HL-60/S4 treated with phorbol 12-myristate 13-acetate at 8.2 ng/mL for 4 days and 3 days (cell line): Measurements from ENCODE around the gene FREM2.

Source experiments
- in situ Hi-C: fragments of 300-500 bp; cut with MboI; formaldehyde crosslinking; loops from 2 replicates; pipeline ENCODE4 v1.15.0; 2022; ENCODE audit warnings: low sequenced_read_pairs

Gene FREM2

GRCh38 chr13:38821770-38822551 lies 135.1 kb downstream of the FREM2 start:
- in situ Hi-C loops: no loop called here

- in situ Hi-C loops: no loop called here
Measured at GRCh38 chr13:38824342-38824741, 137.5 kb downstream of the FREM2 start.

DNA sequence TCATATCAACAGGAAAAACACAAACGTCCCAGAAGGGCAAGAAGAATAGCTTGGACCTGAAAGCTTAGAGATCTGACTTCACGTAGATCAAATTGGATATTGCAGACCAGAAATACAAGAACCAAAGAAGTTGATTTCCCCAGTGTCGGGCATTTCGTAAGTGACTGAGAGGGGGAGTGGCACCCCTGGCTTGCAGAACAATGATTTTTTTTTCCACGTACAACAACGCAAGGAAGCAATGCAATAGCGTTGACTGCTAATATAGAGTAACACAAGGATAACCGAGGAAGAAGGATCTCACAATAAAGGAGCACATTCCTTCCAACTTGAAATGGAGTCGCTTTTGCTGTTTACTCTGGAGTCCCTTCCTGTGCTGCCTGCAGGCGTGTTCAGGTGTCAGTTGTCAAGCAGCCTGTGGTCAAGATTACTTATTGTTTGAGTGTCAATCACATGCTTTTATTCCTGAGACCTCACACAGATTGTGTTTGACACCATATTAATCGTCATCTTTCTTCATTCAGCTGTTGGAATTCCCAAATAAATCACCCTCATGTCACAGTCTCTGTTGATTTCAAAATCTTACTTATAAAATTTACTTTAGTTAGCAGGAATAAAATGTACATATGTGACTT lies 139.4 kb downstream of the FREM2 start:
- in situ Hi-C loops: no loop called here

DNA sequence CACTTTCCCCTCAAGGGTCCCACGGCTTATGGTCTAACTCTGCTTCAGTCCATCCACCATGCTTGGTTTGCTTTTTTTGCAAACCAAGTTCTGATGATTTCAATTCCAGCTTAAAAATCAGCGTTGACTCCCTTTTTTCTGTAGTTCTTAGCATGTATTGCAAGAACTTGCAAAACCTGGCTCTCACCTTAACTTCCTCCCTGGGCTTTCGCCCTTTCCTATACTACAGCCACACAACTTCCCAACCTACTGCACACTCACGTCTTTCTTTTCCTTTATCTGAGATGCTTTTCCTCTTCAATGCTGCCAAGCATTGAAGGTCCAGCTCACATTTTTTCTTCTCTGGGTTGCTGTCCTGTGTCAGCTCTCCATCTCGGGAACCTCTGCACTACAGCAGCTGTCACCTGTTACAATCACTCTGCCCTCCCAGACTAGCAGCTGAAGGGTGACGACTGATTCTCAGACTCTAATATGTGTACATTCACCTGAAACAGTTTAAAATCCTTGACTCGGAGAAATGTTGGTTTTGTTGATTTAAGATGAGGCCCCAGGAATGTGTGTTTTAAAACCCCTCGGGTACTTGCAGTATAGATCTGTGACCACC lies 143.7 kb downstream of the FREM2 start:
- in situ Hi-C loops: no loop called here

DNA sequence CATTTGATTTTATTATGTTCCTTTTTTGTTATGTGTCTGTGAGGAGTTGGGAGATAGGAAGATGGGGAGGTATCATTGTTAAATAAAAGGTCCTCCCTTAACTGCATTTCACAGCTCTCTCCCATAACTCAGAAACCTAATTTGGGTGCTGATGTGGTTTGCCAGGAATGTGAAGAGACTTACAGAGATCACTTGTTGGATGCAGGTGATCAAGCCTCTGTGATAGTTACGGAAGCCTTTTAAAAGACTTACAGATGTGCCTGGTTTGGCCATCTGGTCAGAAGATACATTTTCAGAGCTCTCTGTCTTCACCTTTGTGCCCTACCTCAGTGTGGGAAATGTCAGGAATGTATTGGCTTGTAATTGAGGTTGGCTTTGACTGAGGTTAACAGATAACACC lies 157.7 kb downstream of the FREM2 start:
- in situ Hi-C loops: no loop called here

DNA sequence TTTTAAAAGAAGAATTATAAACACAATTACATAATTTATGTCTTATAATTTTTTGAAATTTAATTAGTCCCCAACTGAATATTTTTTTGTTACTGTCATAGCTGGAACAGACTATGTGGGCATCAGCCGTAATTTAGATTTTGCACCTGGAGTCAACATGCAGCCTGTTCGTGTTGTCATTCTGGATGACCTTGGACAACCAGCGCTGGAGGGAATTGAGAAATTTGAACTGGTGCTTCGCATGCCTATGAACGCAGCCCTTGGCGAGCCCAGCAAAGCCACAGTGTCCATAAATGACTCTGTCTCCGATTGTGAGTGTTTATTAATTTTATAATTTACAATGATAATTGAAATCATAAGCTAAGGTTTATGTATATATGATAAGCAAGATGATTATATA lies 161.5 kb downstream of the FREM2 start:
- in situ Hi-C loops: no loop called here

DNA sequence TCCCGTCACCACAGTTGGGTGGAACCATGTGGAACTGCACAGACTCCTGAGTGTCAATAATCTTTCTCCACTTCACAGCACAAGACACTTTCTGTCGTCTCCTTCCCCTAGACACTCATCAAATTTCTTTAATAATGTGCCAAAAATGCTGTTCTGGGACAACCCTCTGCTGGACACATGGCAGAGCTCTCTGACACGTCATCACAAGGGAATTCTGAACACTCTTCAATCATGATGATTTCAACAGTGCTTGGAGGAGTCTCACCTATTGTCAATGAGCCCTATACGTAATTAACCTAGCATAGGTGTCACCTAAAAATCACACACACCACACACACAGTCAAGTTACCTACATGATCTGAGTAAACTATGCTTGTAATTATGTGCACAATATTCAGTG lies 162.4 kb downstream of the FREM2 start:
- in situ Hi-C loops: no loop called here

- in situ Hi-C loops: no loop called here
Measured at GRCh38 chr13:38850868-38851626, 164.2 kb downstream of the FREM2 start.

DNA sequence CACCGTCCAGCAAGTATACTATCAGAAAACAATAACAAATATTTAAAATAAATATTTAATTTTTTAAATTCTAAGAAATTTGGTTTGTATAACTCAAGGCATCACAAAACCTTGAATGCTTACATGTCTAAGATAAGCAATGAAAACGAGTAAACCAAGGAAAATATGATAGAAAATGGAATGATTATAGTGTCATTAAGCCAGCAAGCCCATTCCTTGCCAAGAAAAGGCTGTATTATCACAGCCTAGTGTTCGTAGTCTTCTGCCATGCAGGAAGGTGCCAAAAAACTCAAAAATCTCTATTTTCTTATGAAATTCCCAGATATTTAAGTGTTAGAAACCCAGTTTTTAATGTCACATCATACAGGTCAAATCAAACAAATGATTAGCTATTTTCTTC lies 167.3 kb downstream of the FREM2 start:
- in situ Hi-C loops: no loop called here

DNA sequence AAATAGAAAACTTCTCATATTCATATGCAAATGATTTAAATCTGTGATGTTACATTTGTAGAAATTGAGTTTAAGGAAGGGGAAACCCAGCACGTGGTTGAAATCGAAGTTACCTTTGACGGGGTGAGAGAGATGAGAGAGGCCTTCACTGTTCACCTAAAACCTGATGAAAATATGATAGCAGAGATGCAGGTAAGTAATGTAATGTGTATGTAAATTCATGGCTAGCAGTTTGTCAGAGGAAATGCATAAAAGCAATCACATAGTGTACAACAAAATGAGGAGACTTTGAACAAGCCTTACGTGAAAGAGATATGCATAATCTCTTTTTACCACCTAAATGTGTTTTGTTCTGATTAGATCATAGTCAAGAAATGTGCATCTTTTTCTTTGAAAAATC lies 169.2 kb downstream of the FREM2 start:
- in situ Hi-C loops: no loop called here

DNA sequence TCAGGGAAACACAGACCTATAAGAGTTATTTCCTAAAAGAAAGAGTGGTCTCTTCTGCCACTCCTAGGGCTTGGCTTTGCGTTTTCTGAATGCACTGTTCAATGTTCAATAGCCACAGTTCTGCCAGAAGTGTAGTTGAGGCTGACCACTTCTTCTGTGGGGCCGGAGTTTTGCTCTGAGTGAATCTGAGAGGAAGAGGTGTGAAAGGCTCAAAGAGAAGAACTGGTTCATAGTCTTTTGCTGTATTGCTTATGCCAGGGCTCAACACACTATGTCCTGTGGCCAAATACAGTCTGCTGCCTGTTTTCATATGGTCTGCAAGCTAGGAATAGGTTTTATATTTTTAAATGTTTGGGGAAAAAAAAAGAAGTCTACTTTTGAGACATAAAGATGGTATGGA lies 175.6 kb downstream of the FREM2 start:
- in situ Hi-C loops: no loop called here

- in situ Hi-C loops: no loop called here
Measured at GRCh38 chr13:38863536-38863935, 176.7 kb downstream of the FREM2 start.

DNA sequence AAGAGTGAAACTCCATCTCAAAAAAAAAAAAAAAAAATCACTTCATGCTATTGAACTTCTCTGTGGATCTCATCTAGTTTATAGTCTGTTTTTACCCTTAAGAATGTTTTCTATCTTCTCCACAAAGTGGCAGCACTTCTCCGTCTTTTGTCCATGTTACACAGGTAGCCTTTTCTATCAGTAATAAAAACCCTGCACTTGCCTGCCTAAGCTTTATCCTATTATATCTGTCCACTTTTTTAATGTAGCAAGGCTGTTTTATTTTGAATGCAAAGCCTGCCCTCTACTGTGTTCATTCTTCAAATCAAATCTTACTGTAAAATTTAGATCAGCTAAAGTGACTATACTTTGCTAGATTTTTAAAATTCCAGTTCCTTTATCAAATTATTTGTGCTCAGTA lies 179.8 kb downstream of the FREM2 start:
- in situ Hi-C loops: no loop called here

- in situ Hi-C loops: no loop called here
Measured at GRCh38 chr13:38868399-38868798, 181.5 kb downstream of the FREM2 start.

GRCh38 chr13:38868870-38869269 lies 182.0 kb downstream of the FREM2 start:
- in situ Hi-C loops: no loop called here

GRCh38 chr13:38871275-38871674 lies 184.4 kb downstream of the FREM2 start:
- in situ Hi-C loops: no loop called here

DNA sequence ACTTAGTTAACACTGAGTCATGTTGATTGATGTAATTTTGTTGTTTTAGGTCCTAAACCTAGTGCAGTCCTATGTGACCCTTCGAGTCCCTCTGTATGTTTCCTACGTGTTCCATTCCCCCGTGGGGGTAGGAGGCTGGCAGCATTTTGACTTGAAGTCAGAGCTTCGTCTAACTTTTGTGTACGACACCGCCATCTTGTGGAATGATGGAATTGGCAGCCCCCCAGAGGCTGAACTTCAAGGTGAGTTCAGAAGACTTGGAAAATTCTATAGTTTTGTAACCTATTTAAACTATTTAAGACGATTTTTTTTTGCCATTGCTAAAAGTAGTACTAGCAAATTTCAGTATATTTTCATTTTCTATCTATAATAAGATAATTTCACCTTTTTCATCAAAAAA lies 185.8 kb downstream of the FREM2 start:
- in situ Hi-C loops: no loop called here

- in situ Hi-C loops: no loop called here
Measured at GRCh38 chr13:38875186-38875875, 188.5 kb downstream of the FREM2 start.

DNA sequence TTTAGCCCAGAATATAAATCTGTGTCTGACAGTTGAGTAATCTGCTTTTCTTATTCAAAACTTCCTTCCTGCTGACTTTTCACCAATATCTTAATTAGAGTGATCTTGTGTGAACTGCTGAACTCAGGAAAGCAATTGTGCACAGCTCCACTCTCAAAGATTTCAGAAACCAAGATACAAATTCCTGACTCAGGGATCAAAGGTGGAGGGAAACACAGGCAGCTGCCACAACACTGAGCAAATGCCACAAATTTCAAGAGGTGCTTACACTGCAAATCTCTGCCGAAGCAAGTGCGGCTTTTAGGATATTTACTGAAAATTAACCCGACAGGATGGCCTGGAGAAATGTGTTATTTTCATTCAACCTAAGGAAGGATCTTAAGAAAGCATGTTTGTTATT lies 192.4 kb downstream of the FREM2 start:
- in situ Hi-C loops: no loop called here

DNA sequence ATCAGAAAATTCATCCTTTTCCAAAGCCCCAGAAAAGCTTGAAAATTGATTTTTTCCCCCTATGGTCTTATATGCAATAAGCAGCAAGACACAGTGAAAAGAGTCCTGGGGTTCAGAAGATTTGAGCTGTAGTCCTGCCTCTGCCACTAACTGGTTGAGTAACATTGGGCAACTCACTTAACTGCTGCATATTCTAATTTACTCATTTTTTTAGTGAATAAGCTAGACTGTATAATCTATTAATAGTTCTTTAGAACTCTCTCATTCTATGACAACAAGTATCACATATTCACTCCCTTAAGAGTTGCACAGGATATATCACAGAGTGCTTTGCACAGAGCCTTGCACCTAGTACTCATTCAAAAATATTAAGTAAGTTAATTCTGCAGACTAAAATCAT lies 192.9 kb downstream of the FREM2 start:
- in situ Hi-C loops: no loop called here

GRCh38 chr13:38880397-38880796 lies 193.5 kb downstream of the FREM2 start:
- in situ Hi-C loops: no loop called here
